Left renal cortex interstitium (tissue), 4 donors: ENCODE results near the gene OGN. TPM values are rescaled to one million over a fixed set of nuclear protein-coding genes. Genes with fewer than 3 reads are reported as not detected.
"Not testable (repeated sequence)": the region's sequence is repeated elsewhere in the genome, so short reads cannot be mapped to it uniquely, and the experiment has no call there.

Experiments used
- DNase-seq, 4 donors: peaks; one replicate each; pipeline ENCODE4 v3.0.0-alpha.2; 2013; ENCODE audit warnings: low read depth in 4 of 4, low spot score in 2 of 4, missing footprints in 1 of 4
- polyA plus RNA-seq, 4 donors: library from polyadenylated mRNA; unstranded; fragments of 120-200 nt; gene quantifications; one replicate each; pipeline ENCODE4 v1.2.1, GENCODE V29; 2013; ENCODE audit not compliant: insufficient read length in 4 of 4

OGN gene
- 10 to 100 TPM; 33.1 to 78.7 (median 54.6) TPM for polyA plus RNA-seq

DNA sequence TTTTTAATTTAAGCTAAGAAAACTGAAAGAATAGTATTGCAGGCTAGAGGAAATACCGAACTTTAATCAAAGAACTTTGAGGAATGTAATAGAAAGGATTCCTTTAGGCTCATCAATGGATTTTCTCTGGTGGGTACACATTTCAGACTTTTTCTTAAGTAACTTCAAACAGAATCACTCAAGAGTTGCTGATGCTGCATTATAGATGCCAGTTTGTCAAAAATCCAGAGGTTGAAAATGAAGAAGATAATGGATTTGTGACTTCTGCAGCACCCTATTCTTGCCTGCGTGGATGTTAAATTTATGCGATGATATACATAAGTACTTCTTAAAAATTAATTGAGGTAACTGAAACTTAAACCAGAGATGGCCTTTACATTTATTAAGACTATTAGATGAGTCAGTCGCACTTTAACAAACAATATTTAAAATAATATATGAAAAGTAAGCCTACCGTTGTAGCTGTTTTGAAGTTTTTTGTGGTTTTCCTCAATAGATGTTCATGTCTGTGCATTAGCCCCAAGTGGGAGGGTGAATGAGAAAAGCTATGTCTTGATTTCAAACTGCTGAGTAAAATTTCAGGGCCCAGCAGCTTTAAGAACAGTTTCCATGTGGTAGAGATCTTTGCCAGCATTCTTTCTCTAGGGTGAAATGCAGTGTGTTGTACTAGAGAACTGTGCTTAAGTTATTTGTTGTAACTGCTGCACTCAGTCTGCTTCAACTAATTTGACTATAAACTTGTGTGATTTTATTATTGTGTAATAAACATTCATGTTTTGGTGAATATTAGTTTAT is at the start of gene OGN:
TSS of gene OGN (minus strand) at position 537 of the 795 bp plus-strand sequence. CDS start 1,171 bp downstream, outside the sequence.
- no peak for DNase-seq

DNA sequence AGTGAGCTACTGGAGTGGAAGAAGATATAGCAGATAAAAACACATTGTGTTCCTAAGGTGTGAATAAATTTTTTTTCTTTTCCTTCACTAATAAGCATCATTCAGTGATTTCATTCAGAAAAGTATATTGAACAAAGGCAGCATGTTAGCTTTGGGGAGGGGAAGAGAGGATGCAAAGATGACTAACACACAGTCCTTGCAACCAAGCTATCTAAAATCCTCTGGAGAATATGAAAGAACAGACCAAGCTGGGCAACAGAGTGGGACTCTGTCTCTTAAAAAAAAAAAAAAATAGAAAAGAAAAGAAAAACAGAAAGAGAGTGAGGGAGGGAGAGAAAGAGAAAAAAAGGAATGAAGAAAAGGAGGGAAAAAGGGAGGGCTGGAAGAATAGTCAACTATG is 42.2 kb upstream of the OGN start:
- no peak for DNase-seq

- DNase-seq, result no peak
Observed at GRCh38 chr9:92444841-92445240, 40.5 kb upstream of the OGN start.

DNA sequence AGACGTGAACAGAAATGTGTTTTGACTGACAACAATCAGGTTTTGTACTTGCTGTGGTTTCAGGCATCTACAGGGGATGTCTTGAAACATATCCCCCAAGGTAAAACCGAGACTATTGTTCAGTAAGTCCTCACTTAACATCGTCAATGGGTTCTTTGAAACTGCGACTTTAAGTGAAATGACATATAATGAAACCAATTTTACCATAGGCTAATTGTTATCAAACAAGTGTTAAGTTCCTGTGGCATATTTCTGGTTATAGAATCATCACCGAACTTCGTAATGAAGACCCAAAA is 36.3 kb upstream of the OGN start:
- DNase-seq, result no peak

- no peak for DNase-seq
Observed at GRCh38 chr9:92439921-92440750, 35.8 kb upstream of the OGN start.

GRCh38 chr9:92438900-92439526 is 34.6 kb upstream of the OGN start:
- no peak for DNase-seq

DNA sequence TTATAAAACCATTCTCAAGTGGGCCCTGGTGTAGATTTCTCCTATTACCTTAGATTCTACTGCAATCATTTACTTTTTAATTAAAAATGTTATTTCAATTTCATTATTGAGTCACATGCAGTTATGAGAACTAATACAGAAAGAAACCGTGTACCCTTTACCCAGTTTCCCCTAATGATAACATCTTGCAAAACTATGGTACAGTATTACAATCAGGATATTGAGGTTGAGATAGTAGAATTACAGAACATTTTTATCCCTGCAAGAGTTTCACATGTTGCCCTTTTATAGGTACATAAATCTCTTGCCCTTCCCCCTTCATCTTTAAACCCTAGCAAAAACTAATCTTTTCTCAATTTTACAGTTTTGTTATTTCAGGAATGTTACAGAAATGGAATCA is 30.9 kb upstream of the OGN start:
- no peak for DNase-seq

DNA sequence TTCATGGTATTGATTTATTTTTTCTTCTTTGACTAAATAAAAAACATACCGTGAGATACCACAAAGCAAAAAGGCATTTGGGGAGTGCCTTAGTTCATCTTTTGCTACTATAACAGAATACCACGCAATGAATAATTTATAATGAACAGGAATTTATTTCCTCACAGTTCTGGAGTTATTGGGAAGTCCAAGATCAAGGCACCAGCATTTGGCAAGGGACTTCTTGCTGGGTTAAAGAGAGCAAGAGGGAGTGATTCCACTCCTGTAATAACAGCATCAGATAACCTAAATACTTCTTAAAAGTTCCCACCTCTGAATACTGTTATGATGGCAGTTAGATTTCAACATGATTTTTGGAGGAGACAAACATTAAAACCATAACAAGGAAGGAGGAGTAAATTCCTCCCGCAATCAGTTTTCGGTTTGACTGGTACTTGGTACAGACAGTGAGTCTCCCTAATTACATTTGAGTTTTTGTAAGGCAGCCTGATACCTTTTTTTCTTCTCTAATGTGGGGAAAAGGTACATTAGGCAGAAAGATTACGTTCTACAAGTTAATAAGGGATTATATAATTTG is 28.7 kb upstream of the OGN start:
- no peak for DNase-seq

- DNase-seq, result no peak
Observed at GRCh38 chr9:92432350-92432749, 28.0 kb upstream of the OGN start.

DNA sequence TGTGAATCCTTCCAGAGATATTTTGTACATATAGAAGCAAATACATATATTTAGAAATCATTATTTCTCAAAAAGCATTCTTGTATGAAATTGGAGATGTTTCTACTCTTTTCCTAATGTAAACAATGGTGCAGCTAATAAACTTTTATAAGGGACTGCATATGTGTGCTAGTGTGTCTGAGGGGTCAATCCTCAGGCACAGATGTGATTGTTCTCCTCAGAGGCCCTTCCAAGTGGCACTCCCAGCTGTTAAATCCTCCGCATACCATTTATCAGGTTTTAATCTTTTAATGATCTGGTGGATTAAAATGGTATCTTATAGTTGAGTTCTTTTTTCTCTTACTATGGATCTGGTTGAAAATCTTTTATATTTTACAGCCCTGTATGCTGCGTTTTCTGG is 25.5 kb upstream of the OGN start:
- no peak for DNase-seq

- DNase-seq, result no peak
Observed at GRCh38 chr9:92426501-92427145, 22.2 kb upstream of the OGN start.

DNA sequence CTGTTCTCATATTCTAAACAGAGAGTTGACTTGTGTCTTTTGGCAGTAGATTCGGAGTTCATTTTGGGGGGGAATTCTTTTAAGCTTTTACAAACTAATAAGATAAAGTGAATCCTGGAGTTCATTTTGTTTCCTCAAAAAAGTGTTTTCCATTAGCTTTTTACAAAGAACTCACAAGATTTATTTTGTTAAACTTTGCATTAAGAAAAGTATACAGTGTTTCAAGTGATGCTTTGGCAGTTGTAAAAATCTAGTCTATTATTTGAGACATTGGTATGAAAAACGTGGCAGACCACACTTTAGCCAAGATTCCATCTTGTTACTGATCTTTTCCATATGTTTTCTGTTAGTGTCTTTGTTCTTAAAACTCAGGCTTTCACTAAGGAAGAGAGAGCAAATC is 21.1 kb upstream of the OGN start:
- peak in 3 of 4 donors; percentile 42 to 78 (median 67) for DNase-seq

GRCh38 chr9:92424340-92424739 is 20.0 kb upstream of the OGN start, which contains the start of gene OMD:
Gene OMD, minus strand, starts transcription at chr9:92424471. Its CDS starts 6,913 bp downstream, at chr9:92417558.
- DNase-seq, result no peak

GRCh38 chr9:92423612-92424011 is 19.2 kb upstream of the OGN start:
- DNase-seq, result no peak

- no peak for DNase-seq
Observed at GRCh38 chr9:92422611-92423338, 18.4 kb upstream of the OGN start.

DNA sequence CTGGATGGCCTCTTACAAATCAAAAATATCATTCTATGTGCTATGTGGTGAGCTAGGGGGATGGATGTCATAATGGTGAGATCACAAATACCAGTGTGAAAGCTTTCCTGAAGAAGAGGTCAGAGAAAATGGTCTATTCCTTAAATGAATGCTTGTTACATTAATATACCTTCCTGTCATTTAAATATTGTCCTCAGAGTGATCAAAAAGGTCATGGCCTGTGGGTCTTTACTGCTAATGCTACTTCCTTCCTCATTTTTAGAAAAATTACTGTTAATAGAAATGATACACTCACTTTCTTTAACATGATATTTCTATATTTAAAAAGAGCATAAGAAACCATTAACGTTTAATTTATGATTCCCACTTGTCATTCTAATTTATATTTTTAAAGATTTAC is 10.2 kb upstream of the OGN start:
- no peak for DNase-seq

DNA sequence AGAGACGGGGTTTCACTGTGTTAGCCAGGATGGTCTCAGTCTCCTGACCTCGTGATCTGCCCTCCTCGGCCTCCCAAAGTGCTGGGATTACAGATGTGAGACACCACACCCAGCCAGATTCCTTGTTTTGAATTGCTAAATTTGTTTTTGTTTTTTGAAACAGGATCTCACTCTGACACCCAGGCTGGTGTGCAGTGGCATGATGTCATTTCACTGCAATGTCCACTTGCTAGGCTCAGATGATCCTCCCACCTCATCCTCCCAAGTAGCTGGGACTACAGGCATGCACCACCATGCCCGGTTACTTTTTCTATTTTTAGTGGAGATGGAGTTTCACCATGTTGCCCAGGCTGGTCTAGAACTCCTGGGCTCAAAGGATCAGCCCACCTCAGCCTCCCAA is 6.8 kb upstream of the OGN start:
- not testable (repeated sequence) for DNase-seq

DNA sequence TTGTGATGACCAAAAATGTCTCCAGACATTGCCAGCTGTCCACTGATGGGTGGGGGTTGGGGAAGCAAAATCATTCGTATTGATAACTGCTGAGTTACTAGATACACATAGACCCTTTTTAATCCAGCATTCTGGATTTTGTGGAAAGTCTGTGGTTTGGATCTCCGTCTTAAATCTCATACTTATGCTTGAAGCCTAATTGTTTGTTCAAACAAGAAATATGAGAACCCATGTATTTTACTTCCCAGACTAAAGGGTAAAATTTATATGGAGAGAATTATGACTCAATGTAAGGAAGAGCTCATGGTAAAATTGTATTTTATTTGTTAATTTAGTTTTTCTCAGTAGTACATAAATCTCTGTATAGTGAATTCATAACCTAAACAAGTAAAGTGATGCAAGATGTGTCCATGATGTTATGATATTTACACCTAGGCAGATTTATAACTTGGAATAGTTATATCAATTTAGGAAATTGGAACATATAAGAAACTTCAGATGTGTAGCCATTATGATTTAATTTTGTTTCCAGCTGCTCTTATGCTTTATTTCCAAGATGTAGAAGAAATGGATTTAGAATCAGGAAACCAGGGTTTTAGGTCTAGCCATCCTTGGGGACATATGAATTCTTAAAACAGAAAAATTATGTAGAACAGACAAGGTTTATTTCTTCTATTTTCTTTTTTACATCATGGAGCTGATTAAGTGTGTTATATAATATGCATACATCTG is 4.5 kb upstream of the OGN start:
- no peak for DNase-seq

GRCh38 chr9:92407818-92408217 is 3.4 kb upstream of the OGN start:
- DNase-seq, result no peak
